Fibroblast of mammary gland (primary cell): ENCODE data around the gene FAM107A.

Experiments
- DNase-seq: peaks from one replicate; pipeline ENCODE4 v3.0.0-alpha.2; 2010; ENCODE audit warnings: low read depth
- H3K4me3 ChIP-seq: 2 replicates; pipeline ENCODE4 v1.5.1; 2011; ENCODE audit warnings: low read depth, mild to moderate bottlenecking, low read length, moderate library complexity; ENCODE audit not compliant: control insufficient read depth
- CTCF ChIP-seq: conservative IDR thresholded peaks from 2 replicates; pipeline ENCODE4 v1.5.1; 2011; ENCODE audit warnings: low read depth, low read length, inconsistent platforms; ENCODE audit not compliant: control insufficient read depth, insufficient read depth

FAM107A gene

GRCh38 chr3:58539626-58540025 is 37.6 kb downstream of the FAM107A start:
- no peak for DNase-seq
- TF ChIP-seq CTCF = no peak
- H3K4me3 ChIP-seq = no peak overlapping the region

- TF ChIP-seq CTCF = no peak
- no peak overlapping the region for H3K4me3 ChIP-seq
- peak; percentile 20 for DNase-seq
Observed at GRCh38 chr3:58537412-58538301, 39.5 kb downstream of the FAM107A start.

GRCh38 chr3:58536501-58537411 is 40.4 kb downstream of the FAM107A start, which contains the start of gene ACOX2:
Gene ACOX2, minus strand, starts transcription at chr3:58537190. Its CDS starts 2,084 bp downstream, at chr3:58535106.
- TF ChIP-seq CTCF = no peak
- H3K4me3 ChIP-seq = peak within 1 kb of the TSS; percentile 30
- peak; percentile 67 for DNase-seq

GRCh38 chr3:58535531-58536500 is 41.4 kb downstream of the FAM107A start:
- DNase-seq = peak; percentile 37
- TF ChIP-seq CTCF = no peak
- no peak overlapping the region for H3K4me3 ChIP-seq

- no peak for DNase-seq
- no peak for TF ChIP-seq CTCF
- H3K4me3 ChIP-seq = no peak overlapping the region
Observed at GRCh38 chr3:58534592-58535494, 42.3 kb downstream of the FAM107A start.
